IMR-90 (cell line): Measurements from ENCODE around the gene MAML3. TPM values are rescaled to one million over a fixed set of nuclear protein-coding genes. Genes with fewer than 3 reads are reported as not detected.
A peak's percentile ranks its signal among the peaks of the same experiment; 100 is the strongest.

ENCODE experiments used
- ATAC-seq: fragments of 200-7000 bp; cut with Tn5 transposase; 2 replicates; pipeline ENCODE4 v1.9.1; 2020; ENCODE audit warnings: low read depth, mild to moderate bottlenecking, moderate library complexity
- BruUV-seq: library from RNA; stranded (reverse); fragments of 400-500 nt; replicated peaks from 2 replicates; lab custom pipeline; 2021; lab: Mats Ljungman, UMichigan
- CTCF ChIA-PET: fragments of 300-600 bp; formaldehyde crosslinking; extraction: SDS; loops from one replicate; lab custom pipeline; 2021; ENCODE audit warnings: antibody characterized with exemption; lab: Yijun Ruan, JAX
- POLR2A ChIA-PET: fragments of 300-600 bp; sonication (Branson Sonifier 250); formaldehyde crosslinking; loops from one replicate; lab custom pipeline; 2022; ENCODE audit warnings: antibody characterized with exemption; ENCODE audit not compliant: unreplicated experiment; lab: Charles Lee
- DNase-seq: peaks from one replicate; pipeline ENCODE4 v3.0.0; 2013
- H2AFZ ChIP-seq: replicated peaks from 2 replicates; pipeline ENCODE3; 2013; ENCODE audit warnings: low read length, mild to moderate bottlenecking; ENCODE audit not compliant: poor library complexity
- H2AK5ac ChIP-seq: 2 replicates; pipeline ENCODE4 v1.6.1; 2013; ENCODE audit warnings: low read depth, low read length, inconsistent platforms
- H2AK9ac ChIP-seq: replicated peaks from 2 replicates; pipeline ENCODE3; 2013; ENCODE audit warnings: mild to moderate bottlenecking, low read depth, low read length, moderate library complexity; ENCODE audit not compliant: poor library complexity
- H2BK120ac ChIP-seq: 2 replicates; pipeline ENCODE4 v1.6.1; 2013; ENCODE audit warnings: low read depth, low read length, inconsistent platforms
- H2BK15ac ChIP-seq: 3 replicates; pipeline ENCODE4 v1.6.1; 2013; ENCODE audit warnings: low read depth, low read length, inconsistent platforms
- H2BK20ac ChIP-seq: 2 replicates; pipeline ENCODE4 v1.6.1; 2013; ENCODE audit warnings: low read depth, mild to moderate bottlenecking, inconsistent platforms, low read length, moderate library complexity
- H2BK5ac ChIP-seq: 2 replicates; pipeline ENCODE4 v1.6.1; 2013; ENCODE audit warnings: mild to moderate bottlenecking, low read depth, low read length, inconsistent platforms; ENCODE audit not compliant: poor library complexity, severe bottlenecking
- H3K14ac ChIP-seq: replicated peaks from 2 replicates; pipeline ENCODE4 v1.6.1; 2013; ENCODE audit warnings: low read depth, low read length, inconsistent platforms
- H3K18ac ChIP-seq: 2 replicates; pipeline ENCODE4 v1.6.1; 2013; ENCODE audit warnings: low read depth, low read length, control low read depth
- H3K23ac ChIP-seq: 2 replicates; pipeline ENCODE4 v1.6.1; 2013; ENCODE audit warnings: low read depth, low read length, inconsistent platforms
- H3K27ac ChIP-seq: 2 replicates; pipeline ENCODE4 v1.5.1; 2013; ENCODE audit warnings: mild to moderate bottlenecking, control low read depth, low read length; ENCODE audit not compliant: insufficient read depth
- H3K27me3 ChIP-seq: 2 replicates; pipeline ENCODE4 v1.6.1; 2013; ENCODE audit warnings: low read length; ENCODE audit not compliant: control insufficient read depth, insufficient read depth
- H3K36me3 ChIP-seq: 2 replicates; pipeline ENCODE4 v1.6.1; 2013; ENCODE audit warnings: low read length, mixed read lengths; ENCODE audit not compliant: control insufficient read depth, insufficient read depth
- H3K4ac ChIP-seq: 2 replicates; pipeline ENCODE4 v1.6.1; 2013; ENCODE audit warnings: low read depth, low read length, inconsistent platforms
- H3K4me1 ChIP-seq: 2 replicates; pipeline ENCODE4 v1.6.1; 2013; ENCODE audit warnings: low read length, mixed read lengths; ENCODE audit not compliant: control insufficient read depth, insufficient read depth
- H3K4me2 ChIP-seq: 2 replicates; pipeline ENCODE4 v1.6.1; 2013; ENCODE audit warnings: low read depth, mild to moderate bottlenecking, control low read depth, low read length, moderate library complexity
- H3K4me3 ChIP-seq: 2 replicates; pipeline ENCODE4 v1.5.1; 2013; ENCODE audit warnings: low read depth, mild to moderate bottlenecking, control low read depth, low read length, moderate library complexity; ENCODE audit not compliant: insufficient read depth
- H3K56ac ChIP-seq: 2 replicates; pipeline ENCODE4 v1.6.1; 2013; ENCODE audit warnings: low read length, inconsistent platforms; ENCODE audit not compliant: insufficient read depth; ENCODE audit errors: extremely low read depth
- H3K79me1 ChIP-seq, 2 experiments: 2 replicates each; pipeline ENCODE4 v1.6.1; 2013; ENCODE audit warnings: low read length in 2 of 2, inconsistent platforms in 1 of 2, low read depth in 1 of 2
- H3K9ac ChIP-seq: 2 replicates; pipeline ENCODE4 v1.6.1; 2013; ENCODE audit warnings: low read depth, low read length, control low read depth
- H3K9me1 ChIP-seq: 2 replicates; pipeline ENCODE4 v1.6.1; 2013; ENCODE audit warnings: low read length, inconsistent platforms; ENCODE audit not compliant: insufficient read depth
- H3K9me3 ChIP-seq: 2 replicates; pipeline ENCODE4 v1.6.1; 2013; ENCODE audit warnings: low read length; ENCODE audit not compliant: control insufficient read depth, insufficient read depth
- H4K20me1 ChIP-seq: 2 replicates; pipeline ENCODE4 v1.6.1; 2013; ENCODE audit warnings: low read length, inconsistent platforms; ENCODE audit not compliant: insufficient read depth
- H4K5ac ChIP-seq: 2 replicates; pipeline ENCODE4 v1.6.1; 2013; ENCODE audit warnings: mild to moderate bottlenecking, low read depth, low read length, control low read depth
- H4K8ac ChIP-seq, 2 experiments: 2 replicates each; pipeline ENCODE4 v1.6.1; 2013; ENCODE audit warnings: low read depth in 2 of 2, low read length in 2 of 2, control low read depth in 1 of 2, inconsistent platforms in 1 of 2
- H4K91ac ChIP-seq: 2 replicates; pipeline ENCODE4 v1.6.1; 2013; ENCODE audit warnings: low read depth, low read length, inconsistent platforms; ENCODE audit not compliant: insufficient read depth
- BHLHE40 ChIP-seq: fragments of 150-350 bp; IDR thresholded peaks from 2 replicates; pipeline ENCODE4 v1.6.1; 2016; ENCODE audit warnings: mild to moderate bottlenecking, low read depth, low read length
- CEBPB ChIP-seq: IDR thresholded peaks from 2 replicates; pipeline ENCODE4 v1.6.1; 2012; ENCODE audit warnings: low read depth, low read length, improper control_type of control experiment
- CHD1 ChIP-seq: IDR thresholded peaks from 2 replicates; pipeline ENCODE4 v1.6.1; 2012; ENCODE audit warnings: low read depth, low read length, improper control_type of control experiment
- FOS ChIP-seq: fragments of 150-350 bp; IDR thresholded peaks from 2 replicates; pipeline ENCODE4 v1.6.1; 2016; ENCODE audit warnings: low read depth, low read length
- MAFK ChIP-seq: IDR thresholded peaks from 2 replicates; pipeline ENCODE4 v1.6.1; 2012; ENCODE audit warnings: low read depth, low read length, improper control_type of control experiment
- MXI1 ChIP-seq: IDR thresholded peaks from 2 replicates; pipeline ENCODE4 v1.6.1; 2012; ENCODE audit warnings: low read depth, mild to moderate bottlenecking, low read length, moderate library complexity, borderline replicate concordance
- NFE2L2 ChIP-seq: fragments of 150-350 bp; IDR thresholded peaks from 2 replicates; pipeline ENCODE4 v1.6.1; 2016; ENCODE audit warnings: low read depth, mild to moderate bottlenecking, low read length
- POLR2A ChIP-seq: IDR thresholded peaks from 2 replicates; pipeline ENCODE4 v1.6.1; 2012; ENCODE audit warnings: mild to moderate bottlenecking, low read depth, low read length
- RAD21 ChIP-seq: IDR thresholded peaks from 2 replicates; pipeline ENCODE4 v1.6.1; 2012; ENCODE audit warnings: low read length, improper control_type of control experiment
- RFX5 ChIP-seq: IDR thresholded peaks from 2 replicates; pipeline ENCODE4 v1.8.0; 2012; ENCODE audit warnings: low read depth, mild to moderate bottlenecking, low read length, moderate library complexity
- USF2 ChIP-seq: fragments of 150-350 bp; IDR thresholded peaks from 2 replicates; pipeline ENCODE4 v1.6.1; 2017; ENCODE audit warnings: mild to moderate bottlenecking, antibody characterized with exemption, low read length, low read depth
- WGBS, 2 experiments: methylation state at CpG; one replicate each; pipeline versions ENCODE4 v1.1.5 to v1.1.7; 2013; ENCODE audit warnings: missing lambda C conversion rate in 2 of 2; ENCODE audit not compliant: insufficient read length in 1 of 2; ENCODE audit errors: extremely low coverage in 2 of 2; 5-methylcytosine and 5-hydroxymethylcytosine counted together
- dilution Hi-C: fragments of 300-500 bp; cut with HindIII; formaldehyde crosslinking; loops from one replicate; pipeline ENCODE4 v1.14.3; 2018; ENCODE audit warnings: low sequenced_read_pairs; ENCODE audit not compliant: unreplicated experiment
- in situ Hi-C: fragments of 300-500 bp; cut with MboI; formaldehyde crosslinking; loops from 3 replicates; pipeline ENCODE4 v1.14.3; 2019; ENCODE audit warnings: low sequenced_read_pairs, inconsistent platforms, mixed read lengths
- intact Hi-C: fragments of 100-400 bp; cut with micrococcal nuclease; formaldehyde crosslinking; loops from 2 replicates; pipeline ENCODE4 v1.10.0; 2022
- polyA plus RNA-seq, 3 experiments: library from polyadenylated mRNA; depleted of rRNA; stranded (reverse); fragments of >200 nt; gene quantifications; 2 replicates each; pipeline ENCODE4 v1.2.3, GENCODE V29; 2012; ENCODE audit warnings: low replicate concordance in 1 of 3
- total RNA-seq: library from RNA; depleted of rRNA; stranded (reverse); fragments of >200 nt; gene quantifications from 2 replicates; pipeline ENCODE4 v1.2.3, GENCODE V29; 2012
- TF ChIP-seq, protein P1 (sequence below): conservative IDR thresholded peaks from 2 replicates; pipeline ENCODE4 v1.5.1; 2012; ENCODE audit warnings: mild to moderate bottlenecking, low read depth, low read length, improper control_type of control experiment
- TF ChIP-seq, protein P2 (sequence below): fragments of 150-350 bp; IDR thresholded peaks from 2 replicates; pipeline ENCODE4 v1.6.1; 2016; ENCODE audit warnings: low read depth, mild to moderate bottlenecking, low read length, moderate library complexity, borderline replicate concordance

MAML3 gene
- total and polyA plus RNA-seq, 2 of the 4 experiments (the other 2 are of a cell fraction) = 0.90 to 1.7 TPM

DNA sequence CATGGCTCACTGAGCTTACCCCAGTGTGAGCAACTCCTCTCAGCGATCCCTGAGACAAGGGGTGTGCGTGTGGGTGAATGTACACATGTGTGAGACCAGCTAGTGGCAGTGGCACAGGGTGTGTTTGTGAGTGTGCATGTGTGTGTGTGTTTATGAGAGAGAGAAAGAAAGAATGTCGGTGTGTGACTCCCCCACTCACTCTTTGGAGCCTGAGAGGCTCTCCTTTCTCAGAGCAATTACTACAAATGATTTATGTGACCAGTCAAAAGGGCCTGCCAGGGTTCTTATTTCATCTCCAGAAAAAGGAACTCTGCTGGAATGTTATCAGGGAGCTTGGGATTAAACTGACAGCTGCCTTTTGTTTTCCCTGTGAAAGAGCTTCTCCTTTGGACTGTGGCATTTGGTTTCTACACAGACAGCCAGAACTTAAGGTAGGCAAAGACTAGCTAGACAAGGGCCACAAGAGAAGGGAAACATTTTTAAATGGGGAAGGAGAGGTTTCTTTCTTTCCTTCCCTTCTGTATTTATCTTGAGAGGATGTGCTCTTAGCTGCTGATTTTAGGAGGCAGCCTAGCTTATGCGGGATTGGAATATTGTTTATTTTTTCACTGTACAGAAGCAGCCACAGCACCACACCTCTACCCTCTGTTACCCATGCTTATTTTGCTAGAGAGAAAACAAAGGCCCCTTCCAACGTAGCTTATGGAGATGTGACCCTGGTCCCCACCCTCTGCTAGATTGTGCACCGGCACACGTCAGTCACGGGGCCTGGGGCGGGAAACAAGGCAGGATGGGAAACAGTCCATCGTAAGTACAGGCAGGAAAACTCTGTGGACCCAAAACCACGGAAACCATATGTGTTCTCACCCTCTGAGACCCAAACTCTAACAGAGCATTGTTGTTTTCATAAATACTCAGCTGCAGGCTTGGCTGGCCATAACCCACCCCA is 344.9 kb downstream of the MAML3 start:
- no peak overlapping the region for H4K91ac ChIP-seq
- no peak overlapping the region; the same call in 1 of the 2 replicates for H2BK120ac ChIP-seq
- no peaks in the 10 kb centered on the region for H4K20me1 ChIP-seq
- H3K9ac ChIP-seq = no peak overlapping the region
- H2BK15ac ChIP-seq = no peak overlapping the region
- peaks cover 3% of the 10 kb centered on the region for H3K9me3 ChIP-seq
- no peaks in the 10 kb centered on the region for H3K36me3 ChIP-seq
- H3K4me2 ChIP-seq = peak overlapping the region; percentile 53
- H3K4ac ChIP-seq = peak overlapping the region; percentile 46; the same call in 1 of the 2 replicates
- peaks cover 0 to 7% of the 10 kb centered on the region in 2 experiments; a peak in 1 of 4 replicates for H3K79me1 ChIP-seq
- peak overlapping the region in 1 of 2 experiments; percentile 56; a peak in 1 of 4 replicates for H4K8ac ChIP-seq
- H3K14ac ChIP-seq = peak overlapping the region; percentile 38
- ATAC-seq = peak; percentile 49
- ChIA-PET CTCF (interaction anchor here (1.6 kb wide), 1 partner anchor 14 kb away, joined by 3 read pairs; no protein-coding TSS in a partner anchor), POLR2A (interaction anchor here (0.5 to 0.6 kb wide), 2 partner anchors 167 to 335 kb away, joined by 3 to 7 read pairs; no protein-coding TSS in a partner anchor)
- H3K9me1 ChIP-seq = peaks cover 15% of the 10 kb centered on the region
- peak; percentile 17 for DNase-seq
- no peak overlapping the region for H2AK9ac ChIP-seq
- H2AFZ ChIP-seq = peak overlapping the region; percentile 76
- dilution Hi-C loops (no loop called here), intact Hi-C loops (no loop called here), in situ Hi-C loops (no loop called here)
- WGBS, 2 experiments = 0% methylated on average over 1 of the region's 11 CpGs; no CpG with 5 or more reads in 1 of the 2 experiments
- no peak overlapping the region for H2BK5ac ChIP-seq
- no peak overlapping the region for H3K4me3 ChIP-seq
- H2AK5ac ChIP-seq = peak overlapping the region; percentile 63; the same call in 1 of the 2 replicates
- peak overlapping the region; percentile 71 for H3K18ac ChIP-seq
- H3K23ac ChIP-seq = peak overlapping the region; percentile 75; the same call in 1 of the 2 replicates
- H3K27ac ChIP-seq = no peak overlapping the region
- no peak overlapping the region for H3K56ac ChIP-seq
- no peaks in the 10 kb centered on the region for H3K27me3 ChIP-seq
- H2BK20ac ChIP-seq = no peak overlapping the region
- no TSS peak for BruUV-seq
- 0 out of 2 replicates have a peak overlapping the region, but pooled peaks have one; percentile 30 for H4K5ac ChIP-seq
- H3K4me1 ChIP-seq = peaks cover 10% of the 10 kb centered on the region
- TF ChIP-seq, protein P1, sequence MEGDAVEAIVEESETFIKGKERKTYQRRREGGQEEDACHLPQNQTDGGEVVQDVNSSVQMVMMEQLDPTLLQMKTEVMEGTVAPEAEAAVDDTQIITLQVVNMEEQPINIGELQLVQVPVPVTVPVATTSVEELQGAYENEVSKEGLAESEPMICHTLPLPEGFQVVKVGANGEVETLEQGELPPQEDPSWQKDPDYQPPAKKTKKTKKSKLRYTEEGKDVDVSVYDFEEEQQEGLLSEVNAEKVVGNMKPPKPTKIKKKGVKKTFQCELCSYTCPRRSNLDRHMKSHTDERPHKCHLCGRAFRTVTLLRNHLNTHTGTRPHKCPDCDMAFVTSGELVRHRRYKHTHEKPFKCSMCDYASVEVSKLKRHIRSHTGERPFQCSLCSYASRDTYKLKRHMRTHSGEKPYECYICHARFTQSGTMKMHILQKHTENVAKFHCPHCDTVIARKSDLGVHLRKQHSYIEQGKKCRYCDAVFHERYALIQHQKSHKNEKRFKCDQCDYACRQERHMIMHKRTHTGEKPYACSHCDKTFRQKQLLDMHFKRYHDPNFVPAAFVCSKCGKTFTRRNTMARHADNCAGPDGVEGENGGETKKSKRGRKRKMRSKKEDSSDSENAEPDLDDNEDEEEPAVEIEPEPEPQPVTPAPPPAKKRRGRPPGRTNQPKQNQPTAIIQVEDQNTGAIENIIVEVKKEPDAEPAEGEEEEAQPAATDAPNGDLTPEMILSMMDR = no peak
- TF ChIP-seq CEBPB (no peak), RFX5 (no peak), CHD1 (no peak), NFE2L2 (no peak), POLR2A (no peak), RAD21 (no peak), MAFK (no peak), MXI1 (no peak), BHLHE40 (no peak), USF2 (no peak), FOS (no peak)
- TF ChIP-seq, protein P2, sequence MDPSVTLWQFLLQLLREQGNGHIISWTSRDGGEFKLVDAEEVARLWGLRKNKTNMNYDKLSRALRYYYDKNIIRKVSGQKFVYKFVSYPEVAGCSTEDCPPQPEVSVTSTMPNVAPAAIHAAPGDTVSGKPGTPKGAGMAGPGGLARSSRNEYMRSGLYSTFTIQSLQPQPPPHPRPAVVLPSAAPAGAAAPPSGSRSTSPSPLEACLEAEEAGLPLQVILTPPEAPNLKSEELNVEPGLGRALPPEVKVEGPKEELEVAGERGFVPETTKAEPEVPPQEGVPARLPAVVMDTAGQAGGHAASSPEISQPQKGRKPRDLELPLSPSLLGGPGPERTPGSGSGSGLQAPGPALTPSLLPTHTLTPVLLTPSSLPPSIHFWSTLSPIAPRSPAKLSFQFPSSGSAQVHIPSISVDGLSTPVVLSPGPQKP = no peak
